Measurements from ENCODE around the gene HOXC9.
A peak's percentile ranks its signal among the peaks of the same experiment; 100 is the strongest.

The HOXC9 gene

DNA sequence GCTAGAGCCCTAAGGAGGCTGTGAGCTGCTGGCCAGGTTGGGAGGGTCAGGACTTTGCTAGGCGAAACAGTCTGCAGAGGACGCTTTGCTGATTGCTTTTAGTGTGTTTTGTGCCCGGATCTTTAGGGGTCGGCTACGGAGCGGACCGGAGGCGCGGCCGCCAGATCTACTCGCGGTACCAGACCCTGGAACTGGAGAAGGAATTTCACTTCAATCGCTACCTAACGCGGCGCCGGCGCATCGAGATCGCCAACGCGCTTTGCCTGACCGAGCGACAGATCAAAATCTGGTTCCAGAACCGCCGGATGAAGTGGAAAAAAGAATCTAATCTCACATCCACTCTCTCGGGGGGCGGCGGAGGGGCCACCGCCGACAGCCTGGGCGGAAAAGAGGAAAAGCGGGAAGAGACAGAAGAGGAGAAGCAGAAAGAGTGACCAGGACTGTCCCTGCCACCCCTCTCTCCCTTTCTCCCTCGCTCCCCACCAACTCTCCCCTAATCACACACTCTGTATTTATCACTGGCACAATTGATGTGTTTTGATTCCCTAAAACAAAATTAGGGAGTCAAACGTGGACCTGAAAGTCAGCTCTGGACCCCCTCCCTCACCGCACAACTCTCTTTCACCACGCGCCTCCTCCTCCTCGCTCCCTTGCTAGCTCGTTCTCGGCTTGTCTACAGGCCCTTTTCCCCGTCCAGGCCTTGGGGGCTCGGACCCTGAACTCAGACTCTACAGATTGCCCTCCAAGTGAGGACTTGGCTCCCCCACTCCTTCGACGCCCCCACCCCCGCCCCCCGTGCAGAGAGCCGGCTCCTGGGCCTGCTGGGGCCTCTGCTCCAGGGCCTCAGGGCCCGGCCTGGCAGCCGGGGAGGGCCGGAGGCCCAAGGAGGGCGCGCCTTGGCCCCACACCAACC is 29.8 kb downstream of the HOXC9 start:
- DNase-seq (ENCODE audit: low spot score in 2 of 2) (no peak), ATAC-seq (no peak)
- Mint-ChIP-seq H3K9me3 (no peaks in the 10 kb centered on the region), H3K4me1 (peaks cover 23% of the 10 kb centered on the region), H3K4me3 (no peak overlapping the region), H3K36me3 (peaks cover 6% of the 10 kb centered on the region), H3K27ac (no peak overlapping the region)

DNA sequence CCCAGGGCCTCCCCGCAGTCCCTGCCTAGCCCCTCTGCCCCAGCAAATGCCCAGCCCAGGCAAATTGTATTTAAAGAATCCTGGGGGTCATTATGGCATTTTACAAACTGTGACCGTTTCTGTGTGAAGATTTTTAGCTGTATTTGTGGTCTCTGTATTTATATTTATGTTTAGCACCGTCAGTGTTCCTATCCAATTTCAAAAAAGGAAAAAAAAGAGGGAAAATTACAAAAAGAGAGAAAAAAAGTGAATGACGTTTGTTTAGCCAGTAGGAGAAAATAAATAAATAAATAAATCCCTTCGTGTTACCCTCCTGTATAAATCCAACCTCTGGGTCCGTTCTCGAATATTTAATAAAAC is 30.5 kb downstream of the HOXC9 start:
- ATAC-seq (no peak), DNase-seq (ENCODE audit: low spot score in 2 of 2) (no peak)
- Mint-ChIP-seq H3K4me3 (no peak overlapping the region), H3K4me1 (peaks cover 27% of the 10 kb centered on the region), H3K27ac (no peak overlapping the region), H3K36me3 (peaks cover 6% of the 10 kb centered on the region), H3K9me3 (no peaks in the 10 kb centered on the region)

DNA sequence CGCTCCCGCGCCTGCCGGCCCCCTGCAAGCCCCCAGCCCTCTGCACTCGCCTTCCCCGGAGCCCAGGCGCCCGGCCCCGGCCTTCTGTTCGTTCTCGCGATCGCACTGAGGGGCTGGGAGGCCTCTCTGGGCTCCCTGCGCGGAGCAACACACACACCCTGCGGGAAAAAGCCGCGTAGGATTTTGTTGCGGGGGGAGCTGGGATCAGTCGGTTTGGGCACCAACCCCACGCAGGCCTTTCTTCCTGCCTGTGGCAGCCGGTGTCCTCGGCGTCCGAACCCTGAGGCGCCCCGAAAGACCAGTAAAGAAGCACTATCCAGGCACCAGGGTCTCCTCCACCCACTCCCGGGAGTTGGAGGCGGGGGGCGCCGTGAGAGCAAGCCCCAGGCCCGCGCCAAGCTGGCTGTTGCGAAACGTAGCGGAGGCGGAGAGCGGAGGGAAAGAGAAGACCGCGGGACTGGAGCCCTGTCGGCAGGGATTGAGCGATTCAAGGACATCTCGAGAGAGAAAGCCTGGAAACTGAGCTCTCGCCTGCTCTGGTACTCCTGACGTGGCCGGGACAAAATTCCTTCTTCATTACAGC is 31.0 kb downstream of the HOXC9 start:
- ATAC-seq (no peak), DNase-seq (ENCODE audit: low spot score in 2 of 2) (no peak)
- H3K4me3 Mint-ChIP-seq, result no peak overlapping the region
- peaks cover 6% of the 10 kb centered on the region for H3K36me3 Mint-ChIP-seq
- H3K27ac Mint-ChIP-seq, result no peak overlapping the region
- H3K4me1 Mint-ChIP-seq, result peaks cover 24% of the 10 kb centered on the region
- no peaks in the 10 kb centered on the region for H3K9me3 Mint-ChIP-seq

DNA sequence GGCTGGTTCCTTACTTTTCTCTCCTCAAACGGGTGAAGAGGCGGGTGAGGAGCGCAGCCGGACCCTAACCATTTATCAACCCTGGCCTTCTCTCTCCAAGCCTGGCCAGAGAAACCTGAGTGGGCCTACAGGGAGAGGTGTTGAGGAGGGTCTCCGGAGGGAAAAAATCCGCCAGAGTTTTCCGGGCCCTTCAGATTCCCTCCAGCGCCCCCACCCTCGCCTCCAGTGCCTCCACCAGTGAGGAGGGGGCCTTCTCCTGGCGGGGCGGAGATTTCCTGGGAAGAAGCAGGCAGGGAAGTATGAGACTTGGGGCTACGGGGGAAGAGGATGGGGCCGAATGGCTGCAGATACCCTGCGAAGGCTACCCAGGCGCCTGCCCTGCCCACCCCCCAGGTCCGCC is 31.5 kb downstream of the HOXC9 start:
- no peak overlapping the region for H3K4me3 Mint-ChIP-seq
- DNase-seq (ENCODE audit: low spot score in 2 of 2), result no peak
- H3K36me3 Mint-ChIP-seq, result peaks cover 6% of the 10 kb centered on the region
- H3K4me1 Mint-ChIP-seq, result peaks cover 22% of the 10 kb centered on the region
- no peak overlapping the region for H3K27ac Mint-ChIP-seq
- no peak for ATAC-seq
- H3K9me3 Mint-ChIP-seq, result no peaks in the 10 kb centered on the region

DNA sequence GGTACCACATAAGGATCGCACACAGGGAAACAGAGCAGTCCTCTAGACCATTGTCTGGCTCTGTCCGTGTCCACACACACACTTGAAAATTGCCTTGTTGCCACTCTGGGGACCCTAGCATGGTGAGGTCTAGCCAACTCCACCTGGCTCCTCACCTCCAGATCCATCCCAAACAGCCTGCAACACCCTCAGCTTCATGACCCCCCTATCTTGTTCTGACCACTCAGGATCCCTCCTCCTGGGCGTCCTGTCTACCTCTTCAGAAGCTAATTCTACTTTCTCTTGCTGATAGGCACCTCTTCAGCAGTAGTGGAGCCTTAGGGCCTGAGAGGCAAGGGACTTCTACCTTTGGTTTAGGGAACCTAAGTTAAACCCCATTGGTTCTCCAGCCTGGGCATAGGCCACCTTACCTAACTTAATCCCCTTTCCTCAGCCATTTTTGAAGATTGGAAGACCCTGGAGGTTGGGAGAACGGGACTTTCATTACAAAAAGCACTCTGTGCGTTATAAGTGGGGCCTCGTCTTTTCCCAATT is 32.2 kb downstream of the HOXC9 start:
- H3K4me1 Mint-ChIP-seq, result peaks cover 18% of the 10 kb centered on the region
- H3K9me3 Mint-ChIP-seq, result no peaks in the 10 kb centered on the region
- peak overlapping the region; percentile 71 for H3K4me3 Mint-ChIP-seq
- DNase-seq (ENCODE audit: low spot score in 2 of 2) (no peak), ATAC-seq (no peak)
- no peak overlapping the region for H3K27ac Mint-ChIP-seq
- H3K36me3 Mint-ChIP-seq, result peaks cover 2% of the 10 kb centered on the region

DNA sequence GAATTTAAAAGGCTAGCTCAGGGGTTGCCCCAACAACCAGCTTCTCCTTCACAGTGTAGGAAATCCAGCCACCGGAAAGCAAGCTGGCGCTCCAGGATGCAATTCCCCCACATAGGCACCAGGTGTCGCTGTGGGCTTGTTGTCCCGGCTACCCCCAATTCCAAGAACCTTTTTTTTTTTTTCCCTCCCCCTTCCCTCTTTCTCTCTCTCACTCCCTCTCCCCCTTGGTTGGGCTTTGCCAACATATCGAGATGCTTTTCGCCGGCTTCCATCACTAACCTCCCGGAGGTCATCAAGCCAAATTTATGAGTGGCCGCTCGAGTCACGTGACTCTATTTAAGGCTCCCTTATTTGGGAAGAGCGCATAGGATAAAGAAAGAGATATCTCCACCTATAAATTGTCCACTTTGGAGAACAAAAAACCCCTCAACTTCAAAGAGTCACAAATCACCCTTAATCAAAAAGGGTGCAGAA is 32.7 kb downstream of the HOXC9 start, which contains the start of gene HOXC5:
HOXC5 (plus strand) TSS at position 424 of the 474 bp plus-strand sequence. CDS start 73 bp downstream, outside the sequence.
- DNase-seq (ENCODE audit: low spot score in 2 of 2) (peak; percentile 55 to 83), ATAC-seq (peak; percentile 29)
- Mint-ChIP-seq H3K36me3 (no peaks in the 10 kb centered on the region), H3K9me3 (no peaks in the 10 kb centered on the region), H3K4me1 (peaks cover 16% of the 10 kb centered on the region), H3K4me3 (peak within 1 kb of the TSS; percentile 71), H3K27ac (no peak within 1 kb of the TSS)

DNA sequence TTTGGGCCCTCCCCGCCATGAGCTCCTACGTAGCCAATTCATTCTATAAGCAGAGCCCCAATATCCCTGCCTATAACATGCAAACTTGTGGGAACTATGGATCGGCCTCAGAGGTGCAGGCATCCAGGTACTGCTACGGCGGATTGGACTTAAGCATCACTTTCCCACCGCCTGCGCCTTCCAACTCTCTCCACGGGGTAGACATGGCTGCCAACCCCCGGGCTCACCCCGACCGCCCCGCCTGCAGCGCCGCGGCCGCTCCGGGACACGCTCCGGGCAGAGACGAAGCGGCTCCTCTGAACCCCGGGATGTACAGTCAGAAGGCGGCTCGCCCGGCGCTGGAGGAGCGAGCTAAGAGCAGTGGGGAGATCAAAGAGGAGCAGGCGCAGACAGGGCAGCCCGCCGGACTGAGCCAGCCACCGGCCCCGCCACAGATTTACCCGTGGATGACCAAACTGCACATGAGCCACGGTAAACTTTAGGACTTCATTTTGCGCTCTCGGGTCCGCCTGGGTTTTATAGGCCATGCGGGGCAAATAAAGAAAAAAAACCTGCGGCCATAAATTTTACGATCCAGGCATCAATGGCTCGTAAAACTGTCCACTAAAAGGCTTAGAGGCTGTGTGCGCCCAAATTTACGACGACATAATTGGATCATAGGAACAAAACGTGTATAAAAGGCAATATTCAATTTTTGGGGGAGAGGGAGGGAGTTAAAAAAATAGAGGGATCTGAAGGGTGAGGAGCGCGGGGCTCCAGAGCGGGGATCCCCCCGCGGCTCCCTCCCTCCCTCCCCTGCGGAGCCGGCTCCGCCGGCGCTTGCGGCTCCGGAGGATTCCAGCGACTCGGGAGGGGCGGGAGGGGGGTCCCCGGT is 33.4 kb downstream of the HOXC9 start:
- peaks cover 16% of the 10 kb centered on the region for H3K4me1 Mint-ChIP-seq
- peak overlapping the region; percentile 71 for H3K4me3 Mint-ChIP-seq
- DNase-seq (ENCODE audit: low spot score in 2 of 2) (peak in 1 of 2 donors; percentile 69), ATAC-seq (peak; percentile 50)
- H3K9me3 Mint-ChIP-seq, result no peaks in the 10 kb centered on the region
- H3K27ac Mint-ChIP-seq, result no peak overlapping the region
- no peaks in the 10 kb centered on the region for H3K36me3 Mint-ChIP-seq

DNA sequence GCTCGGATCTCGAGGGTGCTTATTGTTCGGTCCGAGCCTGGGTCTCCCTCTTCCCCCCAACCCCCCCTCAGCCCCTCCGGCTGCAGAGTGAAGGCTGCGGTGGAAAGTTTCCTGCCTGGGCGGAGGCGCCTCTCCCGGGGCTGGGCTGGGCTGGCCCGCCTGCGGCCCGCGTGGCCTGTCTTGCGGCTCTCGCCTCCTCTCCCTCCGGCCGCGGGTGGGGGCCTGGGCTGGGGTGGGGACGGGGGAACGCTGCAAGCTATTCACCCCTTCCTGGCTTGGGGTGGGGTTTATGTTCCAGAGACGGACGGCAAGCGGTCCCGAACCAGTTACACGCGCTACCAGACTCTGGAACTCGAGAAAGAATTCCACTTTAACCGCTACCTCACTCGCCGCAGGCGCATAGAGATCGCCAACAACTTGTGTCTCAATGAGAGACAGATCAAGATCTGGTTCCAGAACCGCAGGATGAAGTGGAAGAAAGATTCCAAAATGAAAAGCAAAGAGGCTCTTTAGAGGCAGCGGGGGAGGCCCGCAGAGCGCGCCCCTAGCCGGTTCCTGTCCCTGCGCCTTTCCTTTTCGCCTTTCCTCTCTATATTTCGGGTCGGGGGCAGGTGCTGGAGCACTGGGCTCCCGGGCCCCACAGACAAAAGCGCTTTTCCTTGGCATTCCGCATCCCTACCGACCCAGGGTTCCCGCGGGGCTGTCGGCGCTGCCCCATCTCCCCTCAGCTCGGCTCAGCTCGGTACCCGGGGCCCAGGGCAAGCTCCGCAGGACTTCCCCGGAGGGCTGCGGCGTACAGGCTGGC is 34.2 kb downstream of the HOXC9 start:
- peaks cover 16% of the 10 kb centered on the region for H3K4me1 Mint-ChIP-seq
- no peak overlapping the region for H3K27ac Mint-ChIP-seq

DNA sequence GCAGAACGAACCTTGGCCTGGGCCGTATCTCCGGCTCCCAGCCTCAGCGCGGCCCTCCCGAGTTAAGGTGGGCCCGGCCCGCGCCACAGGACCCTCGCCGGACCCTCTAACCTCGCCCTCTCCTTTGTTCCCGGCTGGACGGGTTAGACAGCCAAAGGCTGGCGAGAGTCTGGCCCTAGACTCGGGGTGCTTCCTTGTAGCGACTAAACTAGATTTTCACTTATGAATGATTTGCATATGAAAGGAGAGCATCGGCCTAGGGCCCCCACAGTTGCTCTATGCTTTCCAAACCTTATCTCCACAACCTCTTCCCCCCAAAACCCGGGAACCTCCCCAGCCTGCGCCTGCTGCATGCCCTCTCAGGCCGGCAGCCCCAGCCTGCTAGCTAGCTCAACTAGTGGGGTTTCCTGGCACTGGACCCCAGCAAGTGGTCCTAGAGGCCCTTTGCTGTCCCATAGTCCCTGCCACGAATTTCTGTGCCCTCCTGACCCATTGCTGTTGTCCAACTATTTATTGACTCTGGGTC is 34.9 kb downstream of the HOXC9 start:
- Mint-ChIP-seq H3K27ac (no peak overlapping the region), H3K9me3 (no peaks in the 10 kb centered on the region), H3K36me3 (no peaks in the 10 kb centered on the region), H3K4me1 (peaks cover 16% of the 10 kb centered on the region), H3K4me3 (peak overlapping the region; percentile 71)
- no peak for ATAC-seq
- DNase-seq (ENCODE audit: low spot score in 2 of 2), result no peak

More for the DNA sequence above, 34.2 kb downstream of the HOXC9 start:
- ATAC-seq (no peak), DNase-seq (ENCODE audit: low spot score in 2 of 2) (no peak)
- Mint-ChIP-seq H3K36me3 (no peaks in the 10 kb centered on the region), H3K9me3 (no peaks in the 10 kb centered on the region), H3K4me3 (peak overlapping the region; percentile 71)

DNA sequence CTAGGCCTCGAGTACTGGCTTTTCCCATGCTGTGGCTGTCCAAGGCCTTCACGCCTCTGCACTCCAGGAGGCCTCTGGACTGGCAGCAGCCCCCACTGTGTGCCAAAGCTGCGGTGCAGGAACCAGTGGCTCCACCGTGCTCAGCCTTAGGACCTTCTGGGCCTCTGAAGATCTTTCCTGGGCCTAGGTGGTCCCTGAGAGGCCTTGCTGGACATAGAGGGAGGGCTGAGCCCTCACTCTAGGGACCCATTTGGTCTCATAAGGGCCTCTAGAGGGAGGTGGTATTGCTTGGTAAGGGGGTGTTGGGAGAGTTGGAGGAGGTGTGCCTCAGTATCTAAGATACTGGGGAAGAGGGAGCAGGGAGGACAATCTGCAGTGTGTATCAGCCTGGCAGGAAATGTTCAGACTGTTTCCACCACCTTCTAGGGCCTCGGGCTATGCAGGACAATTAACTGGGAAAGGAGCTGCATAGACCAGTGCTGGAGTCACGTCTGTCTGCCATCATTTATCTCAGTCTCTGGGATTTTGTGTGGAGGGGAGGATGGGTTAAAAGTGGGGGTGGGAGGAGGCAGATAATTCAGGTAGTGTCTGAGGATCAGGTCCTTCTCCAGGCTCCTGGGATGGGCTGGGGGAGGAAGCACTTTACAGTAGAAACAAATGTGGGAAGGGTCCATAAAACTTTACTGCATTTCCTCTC is 35.8 kb downstream of the HOXC9 start:
- Mint-ChIP-seq H3K9me3 (no peaks in the 10 kb centered on the region), H3K4me3 (no peak overlapping the region)

DNA sequence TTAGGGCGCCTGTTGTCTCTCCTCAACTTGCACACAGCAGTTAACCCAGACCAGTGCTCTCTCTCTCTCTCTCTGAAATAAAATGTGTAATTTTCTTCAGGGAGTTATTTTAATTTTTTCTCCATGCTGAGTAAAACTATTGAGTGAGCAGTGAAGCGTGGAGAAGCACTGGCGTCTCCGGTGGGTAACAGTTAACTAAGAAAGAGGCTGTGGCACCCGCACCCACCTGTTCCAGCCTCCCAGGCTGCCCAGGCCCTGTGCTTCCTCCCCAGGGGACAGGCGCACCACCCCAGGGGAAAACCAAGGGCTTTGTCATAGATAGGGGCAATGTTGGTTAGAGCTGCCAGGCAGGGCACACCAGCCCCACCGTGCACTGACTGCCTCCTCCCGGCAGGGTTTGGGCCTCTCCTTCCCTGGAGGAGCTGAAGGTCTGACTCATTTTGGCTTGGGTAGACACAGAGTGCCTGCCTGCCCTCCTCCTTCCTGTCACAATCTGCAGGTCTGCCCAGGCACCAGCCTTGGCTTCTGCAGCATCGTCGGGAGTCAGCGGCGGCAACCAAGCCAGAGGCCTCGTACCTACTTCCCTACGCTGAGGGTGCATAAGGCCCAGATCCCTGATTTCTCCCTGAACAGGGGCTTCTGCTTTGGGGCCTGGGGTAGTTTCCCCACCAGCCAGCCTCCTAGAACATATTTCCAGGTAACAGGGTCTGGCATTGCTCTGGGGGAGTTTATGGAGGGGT is 36.8 kb downstream of the HOXC9 start:
- DNase-seq (ENCODE audit: low spot score in 2 of 2) (no peak), ATAC-seq (no peak)
- Mint-ChIP-seq H3K36me3 (no peaks in the 10 kb centered on the region), H3K4me1 (peaks cover 16% of the 10 kb centered on the region), H3K9me3 (no peaks in the 10 kb centered on the region), H3K27ac (no peak overlapping the region), H3K4me3 (no peak overlapping the region)

More for the DNA sequence above, 35.8 kb downstream of the HOXC9 start:
- no peak for ATAC-seq
- Mint-ChIP-seq H3K27ac (no peak overlapping the region), H3K36me3 (no peaks in the 10 kb centered on the region), H3K4me1 (peaks cover 16% of the 10 kb centered on the region)
- no peak for DNase-seq (ENCODE audit: low spot score in 2 of 2)

DNA sequence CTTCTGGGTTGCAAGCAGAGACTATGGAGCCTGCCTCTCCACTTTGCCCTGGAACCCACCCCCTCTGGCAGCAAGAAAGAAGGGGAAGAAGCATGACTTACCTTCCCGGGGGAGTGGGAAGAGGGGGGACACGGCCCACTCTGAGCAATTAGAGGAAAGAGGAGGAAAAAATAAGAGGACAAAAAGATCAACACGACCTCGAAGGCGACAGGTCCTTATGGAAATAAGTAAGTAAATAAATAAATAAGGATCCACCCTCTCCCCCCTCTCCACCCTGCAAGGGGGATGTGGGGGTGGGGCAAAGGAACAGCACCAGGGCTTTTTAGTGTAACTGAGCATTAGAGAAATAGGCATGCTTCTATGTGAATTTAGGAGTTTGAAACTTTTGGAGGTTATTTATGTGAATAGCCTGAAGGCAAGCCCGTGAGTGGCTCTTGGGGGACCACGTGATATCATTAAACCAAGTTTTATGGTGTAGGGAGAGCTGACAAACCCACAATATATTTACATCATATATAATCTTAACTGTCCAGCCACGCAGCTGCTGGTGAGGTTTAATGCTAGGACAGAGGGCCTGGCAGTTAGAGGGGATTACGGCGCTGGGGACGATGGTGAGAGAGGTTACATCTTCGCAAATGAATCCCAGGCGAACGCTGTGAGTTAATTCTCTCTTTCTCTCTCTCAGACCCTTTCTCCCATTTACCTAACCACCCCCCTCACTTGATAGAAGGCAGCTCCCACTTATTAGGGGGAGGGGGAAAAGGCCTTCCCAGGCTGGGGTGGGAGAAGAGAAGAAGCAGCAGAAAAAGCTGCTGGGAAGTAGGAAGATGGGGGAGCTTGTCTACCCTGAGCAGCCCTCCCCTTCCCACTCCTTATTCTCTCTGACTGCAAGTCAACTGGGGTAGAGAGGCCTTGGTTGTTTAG is 37.7 kb downstream of the HOXC9 start:
- ATAC-seq (no peak), DNase-seq (ENCODE audit: low spot score in 2 of 2) (no peak)
- H3K9me3 Mint-ChIP-seq, result no peaks in the 10 kb centered on the region
- H3K4me1 Mint-ChIP-seq, result peaks cover 14% of the 10 kb centered on the region
- no peaks in the 10 kb centered on the region for H3K36me3 Mint-ChIP-seq
- H3K4me3 Mint-ChIP-seq, result no peak overlapping the region
- H3K27ac Mint-ChIP-seq, result no peak overlapping the region
